Choroid plexus epithelial cell (primary cell): ENCODE measurements around the gene JOSD2.
A peak's percentile ranks its signal among the peaks of the same experiment; 100 is the strongest.
"Not testable (repeated sequence)": the region's sequence is repeated elsewhere in the genome, so short reads cannot be mapped to it uniquely, and the experiment has no call there.

ENCODE experiments used
- DNase-seq: peaks from one replicate; pipeline ENCODE4 v3.0.0-alpha.2; 2010; ENCODE audit warnings: low read depth
- H3K4me3 ChIP-seq: 2 replicates; pipeline ENCODE4 v1.5.1; 2011; ENCODE audit warnings: low read depth, mild to moderate bottlenecking, control low read depth, low read length, moderate library complexity
- CTCF ChIP-seq: conservative IDR thresholded peaks from 2 replicates; pipeline ENCODE4 v1.5.1; 2011; ENCODE audit warnings: low read depth, mild to moderate bottlenecking, control low read depth, inconsistent platforms, low read length, moderate library complexity

The JOSD2 gene

GRCh38 chr19:50475101-50475568 is 35.9 kb downstream of the JOSD2 start:
- H3K4me3 ChIP-seq: no peak overlapping the region
- no peak for DNase-seq
- no peak for TF ChIP-seq CTCF

GRCh38 chr19:50473336-50473735 is 37.7 kb downstream of the JOSD2 start:
- DNase-seq, H3K4me3 ChIP-seq: not testable (repeated sequence)

- DNase-seq: no peak
- no peak for TF ChIP-seq CTCF
- no peak overlapping the region for H3K4me3 ChIP-seq
These were observed 42.2 kb downstream of the JOSD2 start for GRCh38 chr19:50468818-50469217.

DNA sequence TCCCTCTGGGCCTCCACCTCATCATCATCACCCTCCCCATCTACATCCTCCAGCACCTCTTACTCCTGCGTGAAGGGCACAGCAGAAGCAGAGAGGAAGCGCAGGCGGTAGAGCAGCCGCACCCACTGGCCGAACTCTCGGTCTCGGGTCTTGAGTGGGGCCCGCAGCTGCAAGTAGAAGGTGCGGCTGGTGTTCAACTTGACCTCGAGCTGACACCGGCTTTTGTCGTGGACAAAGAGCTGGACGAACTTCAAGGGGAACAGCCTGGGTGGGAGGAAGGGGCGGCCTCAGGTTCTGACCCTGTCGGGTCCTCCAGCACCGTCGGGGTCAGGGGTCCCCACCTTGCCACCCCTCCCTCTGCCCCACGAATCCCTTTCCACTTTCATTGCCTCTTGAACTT is 43.4 kb downstream of the JOSD2 start:
- no peak overlapping the region for H3K4me3 ChIP-seq
- DNase-seq: no peak
- TF ChIP-seq CTCF: no peak

DNA sequence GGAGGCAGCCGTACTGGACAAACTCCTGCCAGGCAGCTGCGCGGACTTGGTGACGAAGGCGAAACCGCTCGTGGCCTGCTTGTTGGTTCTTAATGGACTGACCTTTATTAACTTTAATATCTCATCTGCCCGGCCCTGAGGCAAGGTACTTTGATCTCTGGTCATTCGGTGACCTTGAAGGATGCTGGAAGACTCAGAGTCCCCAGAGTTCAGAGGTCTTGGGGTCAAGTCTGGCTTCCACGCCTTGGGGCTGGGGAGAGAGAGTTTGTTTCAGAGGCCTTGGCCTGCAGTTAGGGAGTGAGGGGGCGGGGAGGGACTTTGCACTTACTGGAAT is 44.3 kb downstream of the JOSD2 start:
- no peak overlapping the region for H3K4me3 ChIP-seq
- no peak for TF ChIP-seq CTCF
- DNase-seq: no peak

GRCh38 chr19:50465986-50466705 is 44.8 kb downstream of the JOSD2 start:
- no peak for DNase-seq
- peak; percentile 32 for TF ChIP-seq CTCF
- no peak overlapping the region for H3K4me3 ChIP-seq

- TF ChIP-seq CTCF: no peak
- DNase-seq: no peak
- no peak overlapping the region for H3K4me3 ChIP-seq
These were observed 46.0 kb downstream of the JOSD2 start for GRCh38 chr19:50465000-50465399.
